Measurements from ENCODE around the gene MTR. TPM values are rescaled to one million over a fixed set of nuclear protein-coding genes. Genes with fewer than 3 reads are reported as not detected.

Gene MTR
- total RNA-seq, 1 donor: 34.7 TPM

- H3K4me3 ChIP-seq (ENCODE audit: low read length): no peak overlapping the region
- H3K9me3 ChIP-seq (ENCODE audit: low read depth, low read length): no peaks in the 10 kb centered on the region
- no peaks in the 10 kb centered on the region for H3K27me3 ChIP-seq (ENCODE audit: insufficient read depth, low read length)
- H3K4me1 ChIP-seq (ENCODE audit: insufficient read depth, low read length): no peaks in the 10 kb centered on the region
Measured at GRCh38 chr1:236948996-236949395, 153.9 kb downstream of the MTR start.

GRCh38 chr1:236950365-236950764, 155.3 kb downstream of the MTR start:
- Histone ChIP-seq H3K4me3 (ENCODE audit: low read length) (no peak overlapping the region), H3K4me1 (ENCODE audit: insufficient read depth, low read length) (no peaks in the 10 kb centered on the region), H3K27me3 (ENCODE audit: insufficient read depth, low read length) (no peaks in the 10 kb centered on the region), H3K9me3 (ENCODE audit: low read depth, low read length) (no peaks in the 10 kb centered on the region)

- no peaks in the 10 kb centered on the region for H3K27me3 ChIP-seq (ENCODE audit: insufficient read depth, low read length)
- H3K9me3 ChIP-seq (ENCODE audit: low read depth, low read length): no peaks in the 10 kb centered on the region
- no peak overlapping the region for H3K4me3 ChIP-seq (ENCODE audit: low read length)
- no peaks in the 10 kb centered on the region for H3K4me1 ChIP-seq (ENCODE audit: insufficient read depth, low read length)
Measured at GRCh38 chr1:236951672-236952071, 156.6 kb downstream of the MTR start.

DNA sequence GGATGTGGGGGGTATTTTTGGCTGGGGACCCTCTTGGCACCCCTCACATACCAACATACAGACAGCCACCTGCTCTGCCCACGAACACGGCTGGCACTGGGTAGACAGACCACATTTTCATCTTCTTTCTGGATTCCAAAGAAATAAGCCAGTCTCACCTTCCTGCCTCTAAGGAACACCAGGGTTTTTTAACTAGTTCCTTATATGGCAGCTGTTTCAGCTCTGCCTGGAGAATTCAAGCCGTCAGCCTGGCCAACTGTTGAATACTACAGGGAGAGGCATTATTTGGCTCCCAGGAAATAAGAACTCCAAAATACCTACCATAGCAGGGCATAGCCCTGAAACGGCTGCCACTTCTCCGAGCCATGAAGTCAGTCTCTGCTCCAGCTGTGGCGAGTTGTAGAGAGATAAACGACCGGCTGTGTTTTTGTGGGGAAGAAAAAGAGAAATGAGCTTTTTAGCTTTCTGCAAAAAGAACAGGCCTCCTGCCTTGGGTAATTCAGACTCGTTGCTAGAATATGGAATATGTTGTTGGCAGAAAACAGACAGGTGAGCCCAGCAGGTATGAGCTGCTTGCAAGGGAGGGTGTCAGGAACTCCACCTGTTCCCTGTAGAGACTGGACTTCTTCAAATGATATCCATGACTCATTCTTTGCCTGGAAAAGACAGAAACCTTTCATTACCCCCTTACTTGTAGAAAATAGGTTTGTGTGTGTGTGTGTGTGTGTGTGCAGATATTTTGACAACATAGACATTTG, 157.3 kb downstream of the MTR start:
- Histone ChIP-seq H3K9me3 (ENCODE audit: low read depth, low read length) (no peaks in the 10 kb centered on the region), H3K4me3 (ENCODE audit: low read length) (no peak overlapping the region), H3K27me3 (ENCODE audit: insufficient read depth, low read length) (no peaks in the 10 kb centered on the region), H3K4me1 (ENCODE audit: insufficient read depth, low read length) (no peaks in the 10 kb centered on the region)

DNA sequence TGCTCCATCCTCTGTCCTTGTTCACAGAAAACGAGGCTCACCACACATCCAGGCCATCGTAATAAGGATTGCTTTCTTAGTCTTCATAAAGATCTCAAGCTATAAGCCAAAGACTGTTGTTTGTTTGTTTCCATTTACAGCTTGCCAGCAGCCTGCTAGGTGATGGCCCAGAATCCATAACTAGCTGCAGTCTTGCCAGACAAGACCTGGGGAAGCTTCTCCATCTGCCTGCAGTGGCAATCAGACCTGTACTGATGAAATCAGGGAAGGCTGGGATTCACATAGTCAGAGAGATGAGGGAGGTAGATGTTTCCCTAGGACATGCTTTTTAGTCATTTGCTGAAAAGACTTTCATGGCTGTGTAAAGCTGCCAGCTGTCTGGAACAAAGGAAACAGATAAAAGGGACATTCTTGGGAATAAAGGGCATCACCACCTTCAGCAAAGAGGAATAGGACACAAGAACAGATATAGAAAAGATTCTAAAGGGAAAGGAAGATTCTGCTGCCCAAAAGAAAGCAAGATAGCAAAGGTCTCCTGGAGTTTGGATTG, 158.1 kb downstream of the MTR start:
- no peaks in the 10 kb centered on the region for H3K27me3 ChIP-seq (ENCODE audit: insufficient read depth, low read length)
- H3K4me1 ChIP-seq (ENCODE audit: insufficient read depth, low read length): no peaks in the 10 kb centered on the region
- H3K9me3 ChIP-seq (ENCODE audit: low read depth, low read length): no peaks in the 10 kb centered on the region
- H3K4me3 ChIP-seq (ENCODE audit: low read length): no peak overlapping the region

Other genes with a start within 250 kb of the MTR start
- 44.5 TPM for gene HEATR1, start 190.8 kb upstream of the MTR start, total RNA-seq
- gene ACTN2, start 108.8 kb upstream of the MTR start, total RNA-seq: under 0.01 TPM
- not detected for gene MT1HL1, start 209.1 kb downstream of the MTR start, total RNA-seq
- gene RYR2, start 246.9 kb downstream of the MTR start, total RNA-seq: 0.21 TPM

Measured in mononuclear cell (primary cell).